ENCODE measurements around the gene TMEM272. TPM values are rescaled to one million over a fixed set of nuclear protein-coding genes. Genes with fewer than 3 reads are reported as not detected.

The TMEM272 gene
- total and polyA plus RNA-seq, 2 of the 13 experiments (the other 11 are each of a cell fraction or from before 2014, with no cell fraction given): 0.37 to 0.62 TPM

- peak; percentile 32; the same call in 1 of the 2 replicates for TF ChIP-seq ZNF687 (CRISPR knock-in tag; IDR thresholded peaks at IDR 0.05)
- TF ChIP-seq NFYC (CRISPR knock-in tag; IDR thresholded peaks at IDR 0.05): no peak
- TF ChIP-seq MTERF4 (CRISPR knock-in tag; IDR thresholded peaks at IDR 0.05): no peak
- TF ChIP-seq, protein P1, sequence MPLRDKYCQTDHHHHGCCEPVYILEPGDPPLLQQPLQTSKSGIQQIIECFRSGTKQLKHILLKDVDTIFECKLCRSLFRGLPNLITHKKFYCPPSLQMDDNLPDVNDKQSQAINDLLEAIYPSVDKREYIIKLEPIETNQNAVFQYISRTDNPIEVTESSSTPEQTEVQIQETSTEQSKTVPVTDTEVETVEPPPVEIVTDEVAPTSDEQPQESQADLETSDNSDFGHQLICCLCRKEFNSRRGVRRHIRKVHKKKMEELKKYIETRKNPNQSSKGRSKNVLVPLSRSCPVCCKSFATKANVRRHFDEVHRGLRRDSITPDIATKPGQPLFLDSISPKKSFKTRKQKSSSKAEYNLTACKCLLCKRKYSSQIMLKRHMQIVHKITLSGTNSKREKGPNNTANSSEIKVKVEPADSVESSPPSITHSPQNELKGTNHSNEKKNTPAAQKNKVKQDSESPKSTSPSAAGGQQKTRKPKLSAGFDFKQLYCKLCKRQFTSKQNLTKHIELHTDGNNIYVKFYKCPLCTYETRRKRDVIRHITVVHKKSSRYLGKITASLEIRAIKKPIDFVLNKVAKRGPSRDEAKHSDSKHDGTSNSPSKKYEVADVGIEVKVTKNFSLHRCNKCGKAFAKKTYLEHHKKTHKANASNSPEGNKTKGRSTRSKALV (CRISPR knock-in tag; IDR thresholded peaks at IDR 0.05): no peak
- TF ChIP-seq CEBPB (IDR thresholded peaks at IDR 0.05; ENCODE audit: borderline replicate concordance, low read depth, low read length): peak; percentile 35; the same call in 1 of the 2 replicates
- TF ChIP-seq ZNF790 (CRISPR knock-in tag; IDR thresholded peaks at IDR 0.05; ENCODE audit: borderline replicate concordance): no peak
- no peak for TF ChIP-seq SP140L (CRISPR knock-in tag; IDR thresholded peaks at IDR 0.05; ENCODE audit: borderline replicate concordance)
- TF ChIP-seq ZNF20 (CRISPR knock-in tag; IDR thresholded peaks at IDR 0.05): no peak
- no peak for TF ChIP-seq ZNF547 (CRISPR knock-in tag; IDR thresholded peaks at IDR 0.05)
- no peak for TF ChIP-seq HNF1A (IDR thresholded peaks at IDR 0.05; ENCODE audit: low read depth)
- TF ChIP-seq HNF1A (CRISPR knock-in tag; IDR thresholded peaks at IDR 0.05; ENCODE audit: borderline replicate concordance): 0 out of 2 replicates have a peak, but pooled peaks have one; percentile 21
- peak; percentile 8 for TF ChIP-seq TEAD3 (CRISPR knock-in tag; optimal IDR thresholded peaks at IDR 0.05; ENCODE audit: borderline replicate concordance)
Observed at GRCh38 chr13:51849145-51850101, 4.4 kb upstream of the TMEM272 start (continued).

Data from HepG2 (cell line).